Subcutaneous adipose tissue (tissue), 4 donors: ENCODE results near the gene RLF. TPM values are rescaled to one million over a fixed set of nuclear protein-coding genes. Genes with fewer than 3 reads are reported as not detected.

ENCODE experiments used
- total RNA-seq, 4 donors: library from RNA; depleted of rRNA; stranded (reverse); fragments of >200 nt; gene quantifications; one replicate each; pipeline ENCODE4 v1.1.0, GENCODE V29; 2016
- TF ChIP-seq, protein P1 (sequence below): fragments of 450-650 bp; IDR thresholded peaks from one replicate; pipeline ENCODE4 v1.5.1; 2016; ENCODE audit warnings: low read depth, mild to moderate bottlenecking, control low read depth, antibody characterized with exemption, moderate library complexity

The RLF gene
- total RNA-seq, 4 donors from 2014 or later = 15.6 to 27.1 (median 22.4) TPM

DNA sequence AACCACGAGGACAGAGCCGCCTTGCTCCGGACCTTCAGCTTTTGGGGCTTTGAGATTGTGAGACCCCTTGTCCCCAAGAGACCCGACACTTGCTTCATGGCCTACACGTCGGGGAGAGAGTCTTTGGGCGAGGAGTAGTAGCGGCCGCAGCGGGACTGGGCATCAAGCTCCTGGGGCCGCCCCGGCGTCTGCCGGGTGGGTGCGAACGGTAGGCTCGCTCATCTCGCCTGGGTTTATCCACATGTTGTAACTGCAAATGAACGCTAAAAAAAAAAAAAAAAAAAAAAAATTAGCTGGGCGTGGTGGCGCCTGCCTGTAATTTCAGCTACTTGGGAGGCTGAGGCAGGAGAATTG, 27.9 kb upstream of the RLF start:
- TF ChIP-seq, protein P1, sequence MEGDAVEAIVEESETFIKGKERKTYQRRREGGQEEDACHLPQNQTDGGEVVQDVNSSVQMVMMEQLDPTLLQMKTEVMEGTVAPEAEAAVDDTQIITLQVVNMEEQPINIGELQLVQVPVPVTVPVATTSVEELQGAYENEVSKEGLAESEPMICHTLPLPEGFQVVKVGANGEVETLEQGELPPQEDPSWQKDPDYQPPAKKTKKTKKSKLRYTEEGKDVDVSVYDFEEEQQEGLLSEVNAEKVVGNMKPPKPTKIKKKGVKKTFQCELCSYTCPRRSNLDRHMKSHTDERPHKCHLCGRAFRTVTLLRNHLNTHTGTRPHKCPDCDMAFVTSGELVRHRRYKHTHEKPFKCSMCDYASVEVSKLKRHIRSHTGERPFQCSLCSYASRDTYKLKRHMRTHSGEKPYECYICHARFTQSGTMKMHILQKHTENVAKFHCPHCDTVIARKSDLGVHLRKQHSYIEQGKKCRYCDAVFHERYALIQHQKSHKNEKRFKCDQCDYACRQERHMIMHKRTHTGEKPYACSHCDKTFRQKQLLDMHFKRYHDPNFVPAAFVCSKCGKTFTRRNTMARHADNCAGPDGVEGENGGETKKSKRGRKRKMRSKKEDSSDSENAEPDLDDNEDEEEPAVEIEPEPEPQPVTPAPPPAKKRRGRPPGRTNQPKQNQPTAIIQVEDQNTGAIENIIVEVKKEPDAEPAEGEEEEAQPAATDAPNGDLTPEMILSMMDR = no peak

DNA sequence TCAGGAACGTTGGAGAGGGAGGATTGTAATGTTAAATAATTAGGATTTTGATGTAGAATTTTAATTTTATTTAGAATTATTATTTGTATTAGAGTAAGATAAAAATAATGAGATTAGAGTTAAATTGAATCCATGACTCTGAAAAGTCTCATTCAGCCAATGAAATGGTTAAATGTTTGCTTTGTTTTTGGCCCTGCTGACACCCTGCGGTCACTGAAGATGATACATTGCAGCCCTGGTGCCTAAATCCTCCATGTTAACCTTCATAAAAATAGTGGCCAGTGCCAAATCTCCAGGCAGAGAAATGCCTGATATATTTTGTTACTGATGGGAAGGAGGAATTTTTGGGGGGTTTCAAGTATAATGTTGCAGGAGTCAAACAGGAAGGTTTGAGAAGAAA, 27.3 kb upstream of the RLF start:
- TF ChIP-seq, protein P1 = no peak

GRCh38 chr1:40140211-40140973, 20.8 kb upstream of the RLF start:
- TF ChIP-seq, protein P1 = no peak

DNA sequence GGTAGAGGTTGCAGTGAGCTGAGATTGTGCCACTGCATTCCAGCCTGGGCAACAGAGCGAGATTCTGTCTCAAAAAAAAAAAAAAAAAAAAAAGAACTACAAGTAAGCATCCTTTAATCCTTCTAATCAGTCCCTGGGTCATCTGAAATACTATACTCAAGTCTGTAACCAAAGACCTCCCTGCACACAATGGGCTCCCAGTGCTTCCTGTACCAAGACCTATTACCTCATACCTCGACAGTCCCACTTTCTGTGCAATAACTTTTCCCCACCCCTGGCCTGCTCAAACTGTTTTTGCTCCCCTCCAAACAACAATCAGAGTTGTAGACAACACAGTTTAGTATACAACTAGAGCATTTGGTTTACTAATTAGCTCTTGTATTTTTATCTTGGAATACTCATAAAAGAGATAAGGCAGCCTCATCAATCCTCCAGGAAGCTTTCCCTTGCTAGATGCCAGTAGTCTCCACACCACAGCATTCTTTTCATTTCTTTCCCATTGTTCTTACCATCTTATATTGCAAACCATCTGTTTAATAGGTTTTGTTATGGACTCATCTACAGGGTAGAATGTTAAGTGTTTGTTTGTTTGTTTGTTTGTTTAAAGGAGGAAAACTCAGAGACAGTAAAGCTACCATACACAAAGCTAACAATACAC, 19.2 kb upstream of the RLF start:
- TF ChIP-seq, protein P1 = no peak

- TF ChIP-seq, protein P1 = no peak
These were observed 17.2 kb upstream of the RLF start for GRCh38 chr1:40143891-40144575.

- TF ChIP-seq, protein P1 = no peak
These were observed 9.6 kb upstream of the RLF start for GRCh38 chr1:40151457-40152079.
